ENCODE results near the gene PRKCZ. TPM values are rescaled to one million over a fixed set of nuclear protein-coding genes. Genes with fewer than 3 reads are reported as not detected.
A peak's percentile ranks its signal among the peaks of the same experiment; 100 is the strongest.

Gene PRKCZ
- total and polyA plus RNA-seq, 2 of the 4 experiments (the other 2 are of a cell fraction) = 2.0 to 3.5 TPM

DNA sequence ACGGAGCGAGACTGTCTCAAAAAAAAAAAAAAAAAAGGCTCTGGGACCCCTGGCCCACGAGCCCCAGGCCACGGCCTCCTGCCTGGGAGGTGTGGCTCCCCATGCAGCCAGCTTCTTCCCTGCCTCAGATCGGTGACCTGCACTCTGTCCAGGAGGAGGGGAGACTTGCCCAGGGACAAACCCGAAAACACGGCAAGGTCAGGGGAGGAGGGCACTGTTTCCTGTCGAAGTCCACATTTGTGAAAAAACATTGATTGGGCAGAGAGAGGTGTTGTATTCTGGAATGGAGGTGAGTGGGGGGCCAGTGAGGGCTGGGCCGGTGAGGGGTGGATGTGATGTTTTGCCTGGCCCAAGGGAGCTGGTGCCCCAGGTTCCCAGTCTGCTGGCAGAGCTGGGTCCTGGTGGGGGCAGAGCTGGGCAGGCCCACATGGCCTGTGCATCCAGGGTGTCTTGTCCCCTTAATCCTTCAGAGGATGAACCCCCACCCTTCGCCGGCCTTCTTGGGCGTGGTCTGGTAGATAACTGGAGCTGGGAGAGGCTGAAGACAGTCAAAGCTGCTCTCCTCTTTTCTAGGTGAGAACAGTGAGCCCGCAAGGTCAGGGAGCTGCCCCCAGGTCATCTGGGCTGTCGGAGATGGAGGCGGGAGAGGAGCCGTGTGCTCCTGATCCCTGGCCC, 156.7 kb downstream of the PRKCZ start:
- Histone ChIP-seq H3K18ac (ENCODE audit: low read depth, low read length) (no peak overlapping the region), H4K5ac (ENCODE audit: low read depth, low read length) (peak overlapping the region; percentile 84; the same call in 1 of the 2 replicates), H2BK20ac (ENCODE audit: low read depth, low read length) (no peak overlapping the region), H3K9ac (ENCODE audit: low read depth, low read length) (no peak overlapping the region), H3K4me1 (ENCODE audit: control insufficient read depth, insufficient read depth, low read length) (peaks cover 41% of the 10 kb centered on the region), H3K4ac (ENCODE audit: low read depth, low read length) (peak overlapping the region; percentile 72), H2BK120ac (ENCODE audit: low read depth, low read length) (peak overlapping the region; percentile 64), H3K9me1 (ENCODE audit: insufficient read depth, low read length) (peaks cover 5% of the 10 kb centered on the region), H3K4me3 (ENCODE audit: insufficient read depth, low read depth, low read length) (no peak overlapping the region), H3K14ac (replicated peaks; ENCODE audit: low read depth, low read length) (no peak overlapping the region; the same call in 1 of the 2 replicates), H2BK5ac (ENCODE audit: low read depth, low read length, poor library complexity, severe bottlenecking) (peak overlapping the region; percentile 75), H3K9me3 (ENCODE audit: control insufficient read depth, insufficient read depth, low read length) (no peaks in the 10 kb centered on the region), H4K91ac (ENCODE audit: insufficient read depth, low read depth, low read length) (peak overlapping the region; percentile 50; the same call in 1 of the 2 replicates), H3K23ac (ENCODE audit: low read depth, low read length) (no peak overlapping the region), H4K20me1 (ENCODE audit: insufficient read depth, low read length) (no peaks in the 10 kb centered on the region), H2AK9ac (replicated peaks; ENCODE audit: low read depth, low read length, poor library complexity) (peak overlapping the region; percentile 95), H3K79me1 (ENCODE audit: low read depth in 1 of 2, low read length in 2 of 2) (peaks cover 4 to 30% of the 10 kb centered on the region in 2 experiments; a peak in 3 of 4 replicates), H4K8ac (ENCODE audit: low read depth in 2 of 2, low read length in 2 of 2) (peak overlapping the region; percentile 13 to 18; a peak in 3 of 4 replicates), H3K56ac (ENCODE audit: extremely low read depth, insufficient read depth, low read length) (0 out of 2 replicates have a peak overlapping the region, but pooled peaks have one; percentile 16), H2AK5ac (ENCODE audit: low read depth, low read length) (peak overlapping the region; percentile 88), H3K27ac (ENCODE audit: insufficient read depth, low read length) (peak overlapping the region; percentile 32; the same call in 1 of the 2 replicates), H2AFZ (replicated peaks; ENCODE audit: low read length, poor library complexity) (peak overlapping the region; percentile 86), H3K4me2 (ENCODE audit: low read depth, low read length) (no peak overlapping the region), H3K27me3 (ENCODE audit: control insufficient read depth, insufficient read depth, low read length) (no peaks in the 10 kb centered on the region), H3K36me3 (ENCODE audit: control insufficient read depth, insufficient read depth, low read length) (no peaks in the 10 kb centered on the region), H2BK15ac (ENCODE audit: low read depth, low read length) (peak overlapping the region; percentile 55; the same call in 1 of the 3 replicates)
- no peak for ATAC-seq (ENCODE audit: low read depth)
- no TSS peak for BruUV-seq (replicated peaks)
- no peak for DNase-seq
- dilution Hi-C loops (cut with HindIII; ENCODE audit: low sequenced_read_pairs, unreplicated experiment) = no loop called here
- in situ Hi-C loops (cut with MboI; ENCODE audit: low sequenced_read_pairs) = no loop called here
- intact Hi-C loops (cut with micrococcal nuclease) = no loop called here
- WGBS, 2 experiments (ENCODE audit: extremely low coverage in 2 of 2, insufficient read length in 1 of 2) = 83% methylated on average over 6 of the region's 16 CpGs; no CpG with 5 or more reads in 1 of the 2 experiments
- POLR2A ChIA-PET (ENCODE audit: unreplicated experiment) = no interaction called here
- CTCF ChIA-PET = interaction anchor here (0.8 kb wide), 1 partner anchor 173 kb away, joined by 3 read pairs; no protein-coding TSS in a partner anchor
- TF ChIP-seq, protein P1, sequence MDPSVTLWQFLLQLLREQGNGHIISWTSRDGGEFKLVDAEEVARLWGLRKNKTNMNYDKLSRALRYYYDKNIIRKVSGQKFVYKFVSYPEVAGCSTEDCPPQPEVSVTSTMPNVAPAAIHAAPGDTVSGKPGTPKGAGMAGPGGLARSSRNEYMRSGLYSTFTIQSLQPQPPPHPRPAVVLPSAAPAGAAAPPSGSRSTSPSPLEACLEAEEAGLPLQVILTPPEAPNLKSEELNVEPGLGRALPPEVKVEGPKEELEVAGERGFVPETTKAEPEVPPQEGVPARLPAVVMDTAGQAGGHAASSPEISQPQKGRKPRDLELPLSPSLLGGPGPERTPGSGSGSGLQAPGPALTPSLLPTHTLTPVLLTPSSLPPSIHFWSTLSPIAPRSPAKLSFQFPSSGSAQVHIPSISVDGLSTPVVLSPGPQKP (IDR thresholded peaks at IDR 0.05; ENCODE audit: borderline replicate concordance, low read depth, low read length) = no peak
- no peak for TF ChIP-seq CHD1 (IDR thresholded peaks at IDR 0.05; ENCODE audit: low read depth, low read length)
- TF ChIP-seq, protein P2, sequence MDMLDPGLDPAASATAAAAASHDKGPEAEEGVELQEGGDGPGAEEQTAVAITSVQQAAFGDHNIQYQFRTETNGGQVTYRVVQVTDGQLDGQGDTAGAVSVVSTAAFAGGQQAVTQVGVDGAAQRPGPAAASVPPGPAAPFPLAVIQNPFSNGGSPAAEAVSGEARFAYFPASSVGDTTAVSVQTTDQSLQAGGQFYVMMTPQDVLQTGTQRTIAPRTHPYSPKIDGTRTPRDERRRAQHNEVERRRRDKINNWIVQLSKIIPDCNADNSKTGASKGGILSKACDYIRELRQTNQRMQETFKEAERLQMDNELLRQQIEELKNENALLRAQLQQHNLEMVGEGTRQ (IDR thresholded peaks at IDR 0.05; ENCODE audit: low read depth, low read length) = no peak
- no peak for TF ChIP-seq MXI1 (IDR thresholded peaks at IDR 0.05; ENCODE audit: borderline replicate concordance, low read depth, low read length)
- no peak for TF ChIP-seq CEBPB (IDR thresholded peaks at IDR 0.05; ENCODE audit: low read depth, low read length)
- TF ChIP-seq FOS (IDR thresholded peaks at IDR 0.05; ENCODE audit: low read depth, low read length) = no peak
- TF ChIP-seq POLR2A (IDR thresholded peaks at IDR 0.05; ENCODE audit: low read depth, low read length) = no peak
- TF ChIP-seq SMC3 (IDR thresholded peaks at IDR 0.05; ENCODE audit: low read depth, low read length) = no peak
- TF ChIP-seq RCOR1 (IDR thresholded peaks at IDR 0.05; ENCODE audit: insufficient replicate concordance, low read length) = no peak
- no peak for TF ChIP-seq RFX5 (IDR thresholded peaks at IDR 0.05; ENCODE audit: low read depth, low read length)
- no peak for TF ChIP-seq NFE2L2 (IDR thresholded peaks at IDR 0.05; ENCODE audit: low read depth, low read length)
- TF ChIP-seq MAZ (IDR thresholded peaks at IDR 0.05; ENCODE audit: borderline replicate concordance, low read depth, low read length) = no peak
- TF ChIP-seq MAFK (IDR thresholded peaks at IDR 0.05; ENCODE audit: low read depth, low read length) = no peak
- TF ChIP-seq, protein P3, sequence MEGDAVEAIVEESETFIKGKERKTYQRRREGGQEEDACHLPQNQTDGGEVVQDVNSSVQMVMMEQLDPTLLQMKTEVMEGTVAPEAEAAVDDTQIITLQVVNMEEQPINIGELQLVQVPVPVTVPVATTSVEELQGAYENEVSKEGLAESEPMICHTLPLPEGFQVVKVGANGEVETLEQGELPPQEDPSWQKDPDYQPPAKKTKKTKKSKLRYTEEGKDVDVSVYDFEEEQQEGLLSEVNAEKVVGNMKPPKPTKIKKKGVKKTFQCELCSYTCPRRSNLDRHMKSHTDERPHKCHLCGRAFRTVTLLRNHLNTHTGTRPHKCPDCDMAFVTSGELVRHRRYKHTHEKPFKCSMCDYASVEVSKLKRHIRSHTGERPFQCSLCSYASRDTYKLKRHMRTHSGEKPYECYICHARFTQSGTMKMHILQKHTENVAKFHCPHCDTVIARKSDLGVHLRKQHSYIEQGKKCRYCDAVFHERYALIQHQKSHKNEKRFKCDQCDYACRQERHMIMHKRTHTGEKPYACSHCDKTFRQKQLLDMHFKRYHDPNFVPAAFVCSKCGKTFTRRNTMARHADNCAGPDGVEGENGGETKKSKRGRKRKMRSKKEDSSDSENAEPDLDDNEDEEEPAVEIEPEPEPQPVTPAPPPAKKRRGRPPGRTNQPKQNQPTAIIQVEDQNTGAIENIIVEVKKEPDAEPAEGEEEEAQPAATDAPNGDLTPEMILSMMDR (conservative IDR thresholded peaks at IDR 0.05; ENCODE audit: low read depth, low read length) = no peak
- no peak for TF ChIP-seq RAD21 (IDR thresholded peaks at IDR 0.05; ENCODE audit: low read length)
